Fibroblast of mammary gland (primary cell): ENCODE data around the gene DSCAM.

ENCODE experiments used
- DNase-seq: peaks from one replicate; pipeline ENCODE4 v3.0.0-alpha.2; 2010; ENCODE audit warnings: low read depth
- H3K4me3 ChIP-seq: 2 replicates; pipeline ENCODE4 v1.5.1; 2011; ENCODE audit warnings: low read depth, mild to moderate bottlenecking, low read length, moderate library complexity; ENCODE audit not compliant: control insufficient read depth
- TF ChIP-seq, protein P1 (sequence below): conservative IDR thresholded peaks from 2 replicates; pipeline ENCODE4 v1.5.1; 2011; ENCODE audit warnings: low read depth, low read length, inconsistent platforms; ENCODE audit not compliant: control insufficient read depth, insufficient read depth

Gene DSCAM

DNA sequence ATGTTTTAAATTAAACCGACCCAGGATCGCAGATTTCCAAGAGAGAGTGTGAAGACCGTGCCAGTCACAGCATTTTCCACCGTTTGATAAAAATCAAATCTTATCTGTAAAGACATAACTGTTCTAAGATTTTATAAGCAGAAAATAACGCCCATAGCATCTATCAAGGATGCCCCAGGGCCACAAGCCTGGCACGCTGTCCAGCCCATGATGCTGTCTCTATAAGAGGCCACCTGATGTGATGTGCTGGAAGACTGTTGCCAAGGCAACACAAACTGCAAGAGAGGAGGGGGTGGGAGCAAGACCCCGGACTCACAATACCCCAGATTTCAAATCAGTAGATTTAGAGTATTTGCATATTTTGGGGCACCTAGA, 116.5 kb downstream of the DSCAM start:
- H3K4me3 ChIP-seq = no peak overlapping the region
- no peak for DNase-seq
- TF ChIP-seq, protein P1, sequence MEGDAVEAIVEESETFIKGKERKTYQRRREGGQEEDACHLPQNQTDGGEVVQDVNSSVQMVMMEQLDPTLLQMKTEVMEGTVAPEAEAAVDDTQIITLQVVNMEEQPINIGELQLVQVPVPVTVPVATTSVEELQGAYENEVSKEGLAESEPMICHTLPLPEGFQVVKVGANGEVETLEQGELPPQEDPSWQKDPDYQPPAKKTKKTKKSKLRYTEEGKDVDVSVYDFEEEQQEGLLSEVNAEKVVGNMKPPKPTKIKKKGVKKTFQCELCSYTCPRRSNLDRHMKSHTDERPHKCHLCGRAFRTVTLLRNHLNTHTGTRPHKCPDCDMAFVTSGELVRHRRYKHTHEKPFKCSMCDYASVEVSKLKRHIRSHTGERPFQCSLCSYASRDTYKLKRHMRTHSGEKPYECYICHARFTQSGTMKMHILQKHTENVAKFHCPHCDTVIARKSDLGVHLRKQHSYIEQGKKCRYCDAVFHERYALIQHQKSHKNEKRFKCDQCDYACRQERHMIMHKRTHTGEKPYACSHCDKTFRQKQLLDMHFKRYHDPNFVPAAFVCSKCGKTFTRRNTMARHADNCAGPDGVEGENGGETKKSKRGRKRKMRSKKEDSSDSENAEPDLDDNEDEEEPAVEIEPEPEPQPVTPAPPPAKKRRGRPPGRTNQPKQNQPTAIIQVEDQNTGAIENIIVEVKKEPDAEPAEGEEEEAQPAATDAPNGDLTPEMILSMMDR = no peak

DNA sequence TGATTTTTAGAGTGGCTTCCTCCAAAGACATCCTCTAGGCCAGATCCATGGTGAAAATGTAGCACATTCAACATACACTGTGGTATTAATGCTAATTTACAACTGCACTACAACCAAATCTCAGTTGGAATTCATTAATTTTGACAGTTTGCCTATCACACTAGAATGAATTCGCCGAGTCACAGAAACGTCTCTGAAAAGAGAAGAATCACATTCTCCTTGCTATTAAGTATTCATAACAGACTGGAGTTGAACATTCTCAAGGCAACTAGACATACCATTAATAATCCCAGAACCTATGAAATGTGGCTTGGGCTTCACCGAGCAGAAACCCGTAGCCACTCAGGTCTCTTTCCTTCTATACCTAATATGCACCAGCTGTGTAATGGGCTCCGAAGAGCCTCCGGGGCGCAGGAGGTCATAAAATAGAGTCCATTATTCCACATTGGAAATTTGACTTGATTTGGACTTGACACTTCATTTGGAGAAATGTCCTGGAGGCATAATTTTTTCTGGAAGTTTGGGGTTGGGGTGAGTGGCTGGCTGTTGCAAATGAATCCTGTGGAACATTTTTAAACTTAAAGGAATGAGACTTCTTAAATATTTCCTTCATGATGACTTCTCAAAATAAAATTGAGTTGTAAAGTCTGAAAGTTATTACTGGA, 117.1 kb downstream of the DSCAM start:
- TF ChIP-seq, protein P1 = no peak
- H3K4me3 ChIP-seq = no peak overlapping the region
- DNase-seq = no peak

DNA sequence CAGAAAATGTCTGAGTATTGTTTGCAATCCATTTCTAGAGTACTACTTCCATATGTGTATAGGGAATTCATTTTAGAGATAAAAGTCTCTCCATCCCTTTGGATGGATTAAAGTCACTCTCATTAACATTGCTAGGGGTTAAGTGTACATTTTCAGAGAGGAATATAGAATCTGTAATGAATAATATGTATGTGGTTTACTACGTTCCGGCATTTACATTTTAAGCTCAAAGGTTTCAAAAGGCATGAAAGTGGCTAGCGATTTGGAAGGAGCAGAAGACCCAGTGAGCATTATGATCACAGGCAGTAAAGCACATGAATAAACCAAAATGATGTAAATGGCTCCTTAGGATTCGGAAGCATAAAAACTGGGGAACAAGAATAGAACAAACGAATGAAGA, 123.0 kb downstream of the DSCAM start:
- TF ChIP-seq, protein P1 = no peak
- H3K4me3 ChIP-seq = no peak overlapping the region
- no peak for DNase-seq

DNA sequence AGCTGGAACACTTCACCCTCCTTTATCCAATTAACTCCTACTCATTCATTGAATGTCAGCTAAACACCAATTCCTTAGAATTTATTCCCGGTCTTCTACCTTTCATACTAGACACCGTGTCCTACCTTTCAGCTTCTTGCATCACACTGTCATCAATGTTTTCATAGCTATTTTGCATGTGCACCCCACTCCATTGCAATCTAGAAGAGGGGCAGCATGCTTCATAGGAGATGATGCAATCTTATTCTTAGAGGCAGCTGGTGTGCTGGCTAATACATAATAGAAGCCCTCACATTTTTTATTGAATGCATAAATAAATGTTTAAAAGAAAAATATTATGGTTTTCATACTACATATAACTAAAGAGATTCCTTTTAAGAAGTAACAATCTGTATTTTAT, 123.6 kb downstream of the DSCAM start:
- no peak for DNase-seq
- TF ChIP-seq, protein P1 = no peak
- no peak overlapping the region for H3K4me3 ChIP-seq

DNA sequence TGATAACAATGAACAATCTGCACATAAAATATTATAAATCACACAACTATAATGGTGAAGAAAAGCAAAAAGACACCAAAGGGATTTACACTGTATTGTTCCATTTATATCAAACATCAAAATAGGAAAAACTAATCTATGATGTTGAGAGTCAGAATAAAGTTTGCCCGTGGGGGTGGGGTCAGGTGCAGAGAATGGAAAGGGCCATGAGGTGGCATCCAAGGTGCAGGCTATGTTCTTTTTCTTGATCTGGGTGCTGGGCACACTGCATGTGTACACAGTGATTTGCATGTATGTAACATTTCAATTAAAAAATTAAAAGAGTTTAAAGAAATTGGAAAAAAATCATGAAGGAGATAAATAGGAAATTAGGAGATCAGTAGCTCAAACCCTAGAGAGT, 127.3 kb downstream of the DSCAM start:
- no peak overlapping the region for H3K4me3 ChIP-seq
- TF ChIP-seq, protein P1 = no peak
- no peak for DNase-seq

DNA sequence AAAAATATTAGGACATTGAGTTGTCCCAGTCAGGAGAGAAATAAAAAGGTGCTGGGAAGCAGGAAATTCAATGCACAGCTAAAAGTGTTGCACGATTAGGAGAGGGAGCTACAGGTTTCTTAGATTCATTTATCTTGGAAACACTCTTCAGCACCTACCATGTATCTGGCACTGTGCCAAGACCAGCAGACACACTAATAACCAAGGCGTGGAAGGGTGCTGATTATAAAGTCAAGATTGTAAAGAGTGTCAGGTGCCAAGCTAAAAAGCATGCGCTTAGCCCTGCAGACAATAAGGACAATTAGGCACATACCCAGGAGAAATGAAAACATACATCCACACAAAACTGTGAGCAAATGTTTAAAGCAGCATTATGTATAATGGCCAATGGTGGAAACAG, 129.9 kb downstream of the DSCAM start:
- DNase-seq = no peak
- H3K4me3 ChIP-seq = no peak overlapping the region
- TF ChIP-seq, protein P1 = no peak

DNA sequence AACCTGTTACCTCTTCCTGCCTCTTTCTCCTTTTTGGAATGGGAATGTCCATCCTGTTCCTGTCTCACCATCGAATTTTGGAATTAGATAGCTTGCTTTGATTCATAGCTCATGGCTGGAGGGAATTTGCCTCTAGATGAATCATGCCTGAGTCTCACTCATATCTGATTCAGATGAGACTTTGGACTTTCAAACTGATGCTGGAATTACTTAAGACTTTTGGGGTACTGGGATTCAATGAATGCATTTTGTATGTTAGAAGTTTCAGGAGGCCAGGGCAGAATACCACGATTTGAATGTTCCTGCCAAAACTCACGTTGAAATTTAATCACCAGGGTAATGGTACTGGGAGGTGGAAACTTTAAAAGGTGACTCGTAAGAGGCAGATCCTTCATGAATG, 132.4 kb downstream of the DSCAM start:
- TF ChIP-seq, protein P1 = no peak
- no peak for DNase-seq
- no peak overlapping the region for H3K4me3 ChIP-seq
